IPS DF 4.7 (cell line): Measurements from ENCODE around the gene MED9.

Experiments used
- DNase-seq: peaks from one replicate; pipeline ENCODE4 v3.0.0-alpha.2; 2013; ENCODE audit warnings: low spot score; ENCODE audit errors: extremely low read depth

The MED9 gene

DNA sequence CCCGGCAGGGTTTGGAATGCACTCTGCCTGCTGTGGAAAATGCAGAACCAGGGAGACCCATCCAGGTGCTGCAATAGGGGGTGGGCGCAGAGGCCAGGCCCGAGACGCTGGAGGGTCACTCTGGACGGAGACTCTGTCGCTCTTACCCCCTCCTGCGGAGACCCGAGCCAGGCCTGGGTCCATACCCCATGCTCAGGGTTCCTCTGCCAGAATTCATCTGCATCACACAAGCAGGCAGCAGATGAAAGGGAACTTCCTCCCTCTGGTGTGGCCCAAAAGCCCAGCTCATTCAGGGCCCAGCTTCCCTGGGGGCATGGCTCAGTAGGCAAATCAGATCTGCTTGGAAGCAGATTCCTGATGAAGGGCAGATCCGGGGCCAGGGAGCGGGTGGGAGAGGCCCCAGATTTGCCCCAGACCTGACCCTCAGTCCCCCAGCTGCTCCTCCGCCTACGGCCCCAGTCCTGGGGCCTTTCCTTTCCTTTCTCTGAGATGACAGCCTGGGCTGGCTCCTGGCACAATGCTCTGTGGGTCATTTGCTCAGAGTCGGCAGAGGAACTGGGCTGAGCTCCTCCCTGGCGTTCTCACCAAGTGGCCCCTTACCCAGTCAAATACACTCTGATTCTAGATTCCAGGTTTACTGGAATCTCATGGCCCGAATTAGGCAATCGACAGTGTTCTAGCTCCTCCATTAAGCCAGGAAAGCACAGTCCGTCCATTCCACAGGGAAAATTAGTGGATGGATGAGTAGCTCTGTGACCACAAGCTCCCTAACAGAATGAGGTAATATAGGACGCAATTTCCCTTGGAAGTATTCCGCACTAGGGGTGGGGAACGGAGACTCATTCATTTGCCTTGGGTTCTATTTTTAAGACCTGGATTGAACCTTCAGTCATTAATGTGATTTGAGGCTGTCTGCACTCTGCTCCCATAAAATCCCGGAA, 38.5 kb downstream of the MED9 start:
- DNase-seq, result no peak

DNA sequence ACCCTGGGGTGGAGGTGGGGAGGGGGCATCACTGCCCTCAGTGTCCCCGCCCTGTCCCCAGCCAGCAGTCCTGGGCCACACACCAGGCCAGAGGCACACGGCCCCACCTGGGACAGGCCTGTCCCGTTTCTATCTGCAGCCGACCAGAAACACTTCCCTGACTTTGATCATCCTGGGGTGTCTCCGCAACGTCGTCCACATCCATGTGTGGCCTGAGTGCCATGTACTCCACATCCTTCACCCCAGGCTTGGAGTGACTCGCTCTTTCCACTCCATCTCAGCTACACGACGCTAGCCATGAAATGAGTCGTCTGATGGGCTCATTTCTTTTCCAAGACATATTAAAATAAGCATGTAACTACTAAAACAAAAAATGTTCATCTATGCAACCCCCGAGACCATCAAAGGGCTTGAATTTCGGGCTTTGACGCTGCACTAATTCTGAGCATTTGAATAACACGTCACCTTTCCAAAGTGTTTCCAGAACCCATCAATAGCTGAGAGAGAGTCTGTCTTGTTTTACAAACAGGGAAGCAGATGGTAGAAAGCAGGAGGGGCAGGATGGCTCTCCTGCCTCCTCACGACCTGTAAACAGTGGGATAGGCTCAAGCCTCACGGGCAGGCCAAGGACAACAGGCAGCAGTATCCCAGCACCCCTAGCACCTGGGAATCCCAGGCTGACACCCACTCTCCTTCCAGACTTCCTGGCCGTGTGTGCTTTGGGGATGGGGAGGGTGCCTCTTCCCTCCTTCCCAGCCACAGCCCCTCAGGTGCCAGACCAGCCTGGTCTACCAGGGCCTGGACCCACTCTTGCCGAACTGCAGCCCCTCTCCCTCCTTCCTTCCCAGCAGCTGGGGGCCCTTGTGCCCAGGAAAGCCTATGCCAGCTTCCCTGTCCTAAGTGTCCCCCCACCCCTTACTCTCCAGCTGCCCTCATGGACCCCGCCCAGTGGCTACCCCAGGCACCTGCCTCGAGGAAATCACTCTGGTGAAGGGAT, 39.4 kb downstream of the MED9 start:
- no peak for DNase-seq

DNA sequence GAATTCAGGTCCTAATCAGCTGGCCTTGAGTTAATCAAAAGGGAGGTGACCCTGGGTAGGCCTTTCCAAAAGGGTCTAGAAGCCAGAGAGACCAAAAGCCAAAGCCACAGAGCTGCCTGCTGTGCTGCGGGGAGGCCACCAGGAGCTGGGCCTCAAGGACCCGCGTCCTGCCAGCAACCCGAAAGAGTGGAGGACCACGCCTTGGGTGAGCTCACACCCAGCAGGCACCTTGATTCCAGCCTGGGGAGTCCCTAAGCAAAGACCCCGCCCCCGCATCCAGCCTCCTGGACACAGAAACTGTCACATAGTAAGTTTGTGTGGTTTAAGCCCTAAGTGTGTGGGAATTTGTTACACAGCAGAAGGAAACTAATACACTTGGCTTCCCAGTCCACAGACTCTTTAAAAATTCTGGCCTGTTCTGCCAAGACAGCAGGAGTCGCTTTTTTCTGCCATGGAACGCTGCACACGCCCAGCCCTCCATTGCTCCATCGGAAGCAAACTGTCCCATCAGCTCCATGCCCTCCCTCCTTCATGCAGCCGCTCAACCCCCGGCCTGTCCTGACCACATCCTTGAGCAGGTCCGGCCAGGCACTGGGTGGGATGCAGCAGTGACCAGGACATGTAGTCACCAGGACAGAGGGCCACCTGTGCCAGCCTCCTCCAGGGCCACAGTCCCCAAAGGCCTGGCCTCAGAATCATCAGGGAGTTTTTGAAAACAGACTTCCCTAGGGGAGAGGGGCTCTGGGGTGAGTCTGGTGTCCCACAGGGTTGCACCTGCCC, 40.3 kb downstream of the MED9 start:
- DNase-seq, result no peak

DNA sequence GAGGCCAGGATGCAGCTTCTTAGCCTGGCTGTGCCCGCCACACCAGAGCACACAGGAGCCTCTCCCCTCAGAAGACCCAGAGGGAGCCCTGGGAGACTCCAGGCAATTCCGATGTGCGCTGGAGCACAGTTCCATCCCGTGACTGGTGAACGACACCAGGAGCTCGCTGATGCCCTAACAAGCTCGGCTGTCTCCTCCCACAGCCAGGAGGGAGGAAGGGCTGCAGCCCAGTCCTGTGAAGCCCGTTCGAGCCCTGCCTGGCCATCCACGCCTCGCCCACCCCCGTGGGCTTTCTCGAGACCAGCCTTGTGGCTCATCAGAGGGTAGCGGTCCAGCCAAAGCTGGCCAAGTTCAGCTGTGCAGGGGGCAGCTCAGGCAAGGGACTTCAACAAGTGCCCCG, 41.2 kb downstream of the MED9 start:
- DNase-seq, result no peak

DNA sequence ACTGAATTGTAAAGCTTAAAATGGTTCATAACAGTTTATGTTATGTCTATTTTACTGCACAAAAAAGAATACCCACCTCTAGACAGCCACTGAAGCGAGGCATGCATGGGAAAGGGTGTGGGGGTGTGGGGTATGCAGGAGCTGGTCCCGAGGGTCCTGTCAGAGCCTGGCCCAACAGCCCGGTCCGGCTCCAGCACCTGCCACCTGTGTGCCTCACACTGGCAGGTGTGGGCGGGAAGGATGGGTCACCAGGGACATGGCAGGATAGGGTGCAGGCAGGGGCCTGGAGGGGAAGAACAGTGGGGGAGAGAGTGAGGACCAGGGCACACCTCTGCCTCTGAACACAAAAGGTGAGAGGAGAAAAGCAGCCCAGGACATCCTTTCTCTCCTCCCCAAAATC, 42.2 kb downstream of the MED9 start:
- no peak for DNase-seq

DNA sequence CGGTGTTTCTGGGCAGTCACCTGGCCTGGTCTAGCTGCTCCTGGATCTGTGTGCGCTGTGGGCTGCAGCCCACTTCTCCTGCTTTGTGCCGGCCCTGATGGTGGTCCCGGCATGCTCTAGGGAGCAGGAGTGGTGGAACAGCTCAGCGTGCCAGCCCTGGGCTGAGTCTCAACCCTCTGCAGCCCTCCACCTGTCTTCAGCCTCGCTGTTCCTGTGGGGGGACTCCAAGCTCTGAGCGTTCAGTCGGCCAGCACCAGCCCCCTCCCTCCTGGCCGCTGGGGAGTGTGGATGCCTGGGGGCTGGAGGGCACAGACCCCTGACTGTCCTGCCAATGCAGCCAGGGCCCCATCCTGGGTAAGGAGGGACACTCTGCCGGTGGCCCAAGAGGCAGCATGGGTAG, 43.1 kb downstream of the MED9 start:
- no peak for DNase-seq

DNA sequence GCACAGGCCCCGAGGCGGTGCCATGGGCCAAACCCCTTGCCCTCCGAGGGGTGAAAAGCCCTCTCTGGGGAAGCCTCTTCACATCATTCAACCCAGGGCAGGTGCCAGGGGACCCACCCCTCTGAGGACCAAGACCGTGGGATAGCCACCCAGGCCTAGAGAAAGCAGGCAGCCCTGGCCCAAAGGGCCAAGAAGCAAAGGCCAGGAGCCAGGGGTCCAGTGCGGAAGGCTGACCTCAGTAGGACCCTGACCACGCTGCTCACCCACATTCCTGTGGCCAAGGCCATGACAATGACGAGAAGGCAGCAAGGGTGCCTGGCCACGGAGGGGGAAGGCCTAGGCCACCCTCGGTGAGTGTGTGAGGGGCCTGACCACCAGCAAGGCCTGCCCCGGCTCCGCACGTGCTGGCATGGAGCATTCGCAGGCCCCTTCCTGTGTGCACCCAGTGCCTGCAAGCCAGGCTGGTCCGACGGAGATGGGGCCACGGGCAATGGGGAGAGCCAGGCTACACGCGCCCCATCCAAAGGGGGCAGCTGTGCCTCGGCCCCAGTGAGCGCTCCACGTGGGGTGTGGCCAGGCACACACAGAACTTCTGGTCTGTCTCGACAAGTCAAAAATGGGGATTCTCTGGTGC, 43.9 kb downstream of the MED9 start:
- no peak for DNase-seq

DNA sequence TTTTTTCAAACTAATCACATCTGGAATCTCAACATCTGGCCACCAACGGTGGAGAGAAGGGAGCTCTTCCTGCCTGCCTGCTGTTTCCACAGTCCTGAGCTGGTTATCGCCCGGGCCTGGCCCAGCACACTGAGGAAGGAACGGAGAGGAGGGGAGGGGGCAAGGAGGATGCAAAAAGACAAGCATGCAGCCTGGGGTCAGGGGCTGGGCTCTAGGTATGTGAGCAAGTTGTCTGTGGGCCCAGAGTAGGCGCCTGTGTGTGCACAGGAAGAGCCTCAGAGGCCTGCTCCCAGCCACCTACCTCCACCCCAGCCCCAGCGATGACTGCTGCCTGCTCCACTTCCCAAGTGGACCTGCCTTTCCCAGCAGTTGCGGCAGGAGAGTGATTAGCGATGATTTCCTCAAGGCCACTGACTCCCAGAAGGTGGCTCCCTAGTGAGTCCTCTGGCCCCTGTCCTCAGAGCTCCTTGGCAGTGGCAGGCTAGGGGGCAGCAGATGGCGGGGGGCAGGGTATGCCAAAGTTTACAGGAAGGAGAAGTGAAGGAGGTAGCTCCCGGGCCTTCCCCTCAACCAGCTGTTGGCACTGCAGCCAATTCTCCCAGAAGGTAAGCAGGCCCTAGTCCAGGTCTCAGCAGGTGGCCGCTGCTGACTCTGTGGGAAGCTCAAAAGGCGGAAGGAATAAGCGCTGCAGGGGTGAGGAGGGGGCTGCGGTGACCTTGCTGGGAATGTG, 46.4 kb downstream of the MED9 start:
- DNase-seq, result no peak

DNA sequence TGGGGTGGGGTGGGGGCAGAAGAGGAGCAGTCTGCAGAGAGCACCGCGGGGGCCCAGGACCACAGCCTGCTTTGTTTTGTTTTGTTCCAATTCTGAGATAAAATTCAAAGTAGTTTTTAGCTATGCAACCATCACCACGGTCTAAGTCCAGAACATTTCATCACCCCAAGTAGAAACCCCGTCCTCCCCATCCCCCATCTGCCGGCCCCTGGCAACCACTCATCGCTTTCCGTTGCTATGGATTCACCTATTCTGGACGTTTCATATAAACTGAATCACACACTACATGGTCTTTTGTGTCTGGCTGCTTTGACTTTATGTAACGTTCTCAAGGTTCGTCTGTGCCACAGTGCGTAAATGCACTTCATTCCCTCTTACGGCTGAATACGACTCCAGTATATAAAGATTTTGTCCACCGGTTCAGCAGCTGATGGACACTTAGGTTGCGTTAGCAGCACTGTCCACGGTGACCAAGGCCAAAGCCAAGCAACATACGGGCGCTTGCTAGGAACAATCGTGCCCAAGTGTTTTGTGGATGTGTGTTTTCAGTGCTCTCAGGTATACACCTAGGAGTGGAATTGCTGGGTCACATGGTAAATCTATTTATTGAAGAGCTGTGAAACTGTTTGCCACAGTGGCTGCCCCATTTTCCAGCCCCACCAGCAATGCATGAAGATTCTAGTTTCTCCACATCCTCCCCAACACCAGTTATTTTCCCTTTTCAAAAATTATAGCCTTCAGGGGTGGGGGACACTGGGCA, 47.1 kb downstream of the MED9 start:
- DNase-seq, result no peak

DNA sequence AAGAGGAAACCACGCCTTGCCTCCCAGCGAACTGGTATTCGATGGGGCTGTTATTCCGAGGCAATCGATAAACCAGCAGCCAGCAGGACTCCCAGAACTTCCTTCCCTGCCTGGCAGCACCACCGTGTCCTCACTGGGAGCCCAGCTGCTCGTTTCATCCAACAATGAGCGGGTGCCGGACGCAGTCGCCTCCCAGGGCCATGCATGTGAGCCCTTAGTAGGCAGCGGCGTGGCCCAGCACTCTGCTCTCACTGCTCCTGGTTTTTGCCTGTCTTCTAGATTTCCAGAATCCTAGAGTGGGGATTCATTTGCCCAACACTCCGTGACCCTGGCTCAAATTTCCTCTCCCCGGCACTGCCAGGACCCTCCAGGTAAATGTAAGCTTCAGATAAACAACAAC, 48.5 kb downstream of the MED9 start:
- no peak for DNase-seq

DNA sequence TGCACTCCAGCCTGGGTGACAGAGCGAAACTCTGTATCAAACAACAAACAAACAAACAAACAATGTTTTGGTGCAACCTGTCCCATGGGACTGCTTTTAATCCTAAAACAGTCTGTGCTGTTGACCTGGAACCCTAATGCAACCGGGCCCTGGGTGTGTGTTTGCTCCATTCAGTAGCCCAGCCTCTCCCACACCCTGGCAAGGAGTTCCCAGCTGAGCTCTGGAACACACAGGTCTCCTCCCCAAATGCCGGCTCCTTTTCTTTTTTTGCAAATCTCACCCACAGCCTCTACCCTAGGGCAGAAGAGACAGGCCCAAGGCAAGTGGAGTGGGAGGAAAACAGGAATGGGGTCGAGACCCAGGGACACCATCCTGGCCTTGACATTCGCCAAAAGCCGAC, 49.2 kb downstream of the MED9 start:
- no peak for DNase-seq

DNA sequence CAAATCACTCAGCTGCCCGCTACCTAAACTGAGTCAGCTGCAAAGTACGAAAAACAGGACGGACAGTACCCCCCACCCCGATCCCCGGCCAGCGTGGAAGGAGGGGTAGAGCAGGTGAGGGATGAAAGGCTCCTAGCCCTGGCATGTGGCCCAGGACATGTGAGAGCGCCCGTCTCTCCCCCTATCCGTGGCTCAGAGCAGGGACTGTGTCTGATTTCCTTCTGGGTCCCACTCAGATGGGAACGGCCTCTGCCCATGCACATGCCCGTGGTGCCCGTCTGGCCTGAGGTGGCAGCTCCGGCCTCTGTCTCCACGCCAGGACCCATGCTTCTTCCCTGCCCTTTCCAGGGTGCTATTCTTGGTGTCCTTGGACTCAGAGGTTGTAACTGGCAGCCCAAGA, 49.6 kb downstream of the MED9 start:
- no peak for DNase-seq

DNA sequence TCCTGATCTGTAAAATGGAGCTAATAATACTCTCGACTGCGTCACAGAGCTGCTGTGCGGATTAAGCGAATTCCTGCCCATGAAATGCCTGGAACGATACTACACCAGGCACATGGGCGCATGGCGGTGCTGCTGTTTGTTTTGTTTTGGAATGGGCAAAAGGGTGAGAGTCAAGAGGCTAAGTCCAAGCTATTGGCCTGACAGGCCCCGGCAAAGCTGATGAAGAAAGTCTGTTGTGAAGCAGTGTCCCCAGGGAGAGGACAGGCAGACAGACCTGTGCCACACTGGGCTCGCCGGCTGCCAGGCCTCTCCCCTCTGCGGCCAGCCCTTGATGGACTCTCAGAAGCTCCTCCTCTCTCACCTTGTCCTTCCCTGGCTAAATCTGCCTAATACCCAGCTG, 50.7 kb downstream of the MED9 start:
- DNase-seq, result no peak

DNA sequence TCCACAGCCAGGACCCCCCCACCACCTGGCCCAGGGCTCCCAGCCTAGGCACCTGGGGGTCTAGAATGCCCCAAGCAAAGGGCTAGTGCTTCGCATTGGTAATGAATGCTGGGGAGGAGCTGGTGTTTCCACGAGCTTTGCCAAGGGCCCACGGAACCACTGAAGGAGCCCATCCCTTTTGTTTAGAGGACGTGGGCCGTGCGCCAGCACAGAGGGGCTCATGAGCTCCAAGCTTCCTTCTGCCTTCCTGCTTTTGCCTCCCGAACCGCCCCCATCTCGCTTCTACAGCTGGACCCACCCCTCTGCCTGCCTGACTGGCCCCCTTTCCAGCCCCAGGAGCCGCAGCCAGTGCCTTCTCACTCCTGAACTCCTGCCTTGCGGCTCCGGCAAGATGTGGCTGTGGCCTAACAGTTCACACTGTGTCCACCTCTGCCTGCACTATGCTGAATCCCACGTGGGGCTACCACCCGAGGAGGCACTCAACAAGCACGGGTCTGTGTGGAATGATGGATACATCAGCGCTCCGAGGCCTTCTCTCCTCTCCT, 51.2 kb downstream of the MED9 start:
- DNase-seq, result no peak

DNA sequence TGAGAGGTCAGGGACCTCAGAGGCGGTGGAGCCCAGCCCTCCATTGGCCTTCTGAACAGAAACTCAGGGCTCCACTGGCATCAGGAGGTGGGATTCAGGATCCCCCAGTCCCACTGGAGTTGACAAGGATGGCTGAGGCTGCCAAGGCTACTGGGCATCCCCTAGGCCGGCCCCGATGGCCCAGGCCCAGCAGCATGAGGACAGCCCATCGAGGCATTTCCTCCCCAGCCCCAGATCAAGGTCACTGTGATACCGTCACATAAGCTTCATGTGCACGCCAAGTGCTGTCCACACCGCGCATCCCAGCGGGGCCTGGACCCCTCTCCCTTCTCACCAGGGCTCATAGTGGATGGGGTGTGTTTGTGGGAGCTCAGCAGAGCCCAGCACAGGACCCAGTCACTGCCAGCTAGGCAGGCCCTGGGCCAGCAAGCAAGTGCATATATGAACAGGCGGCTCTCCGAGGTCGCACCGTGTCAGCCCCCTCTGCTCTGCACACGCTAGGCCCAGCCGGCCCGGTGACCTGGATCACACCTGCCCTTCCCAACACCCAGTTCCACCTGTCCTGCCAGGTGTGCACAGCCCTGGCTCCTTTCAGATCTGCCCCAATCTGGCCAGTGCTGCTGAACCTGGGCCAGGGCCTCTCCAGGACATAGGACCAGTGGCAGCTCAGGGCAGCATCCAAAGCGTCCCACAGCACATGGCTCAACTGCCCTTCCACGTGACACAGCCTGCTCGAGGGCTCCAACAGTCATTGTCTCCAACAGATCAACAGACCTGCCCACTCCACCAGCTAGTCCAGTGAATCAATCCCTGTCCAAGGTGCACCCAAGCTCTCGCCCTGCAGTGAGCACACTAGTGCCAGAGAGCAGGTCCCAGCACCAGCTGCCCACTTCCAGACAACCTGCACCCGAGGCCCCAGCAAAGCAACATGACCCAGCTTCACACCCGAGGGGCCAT, 52.2 kb downstream of the MED9 start:
- no peak for DNase-seq

DNA sequence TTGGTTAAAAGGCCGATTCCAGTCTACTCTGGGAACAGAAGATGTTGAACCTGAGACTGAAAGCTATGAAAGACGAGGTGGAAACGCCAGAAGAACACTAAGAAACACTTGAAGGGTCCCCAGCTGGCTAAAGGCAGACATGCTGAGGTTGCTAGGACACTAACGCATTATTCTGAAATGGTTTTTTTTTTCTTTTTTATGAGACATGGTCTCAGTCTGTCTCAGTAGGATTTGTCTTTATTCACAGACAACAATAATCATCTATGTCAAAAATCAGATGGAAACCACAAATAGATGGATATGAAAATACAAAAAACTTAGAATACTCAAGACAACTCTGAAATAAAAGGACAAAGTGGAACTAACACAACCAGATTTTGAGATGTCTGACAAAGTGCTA, 54.4 kb downstream of the MED9 start:
- no peak for DNase-seq

DNA sequence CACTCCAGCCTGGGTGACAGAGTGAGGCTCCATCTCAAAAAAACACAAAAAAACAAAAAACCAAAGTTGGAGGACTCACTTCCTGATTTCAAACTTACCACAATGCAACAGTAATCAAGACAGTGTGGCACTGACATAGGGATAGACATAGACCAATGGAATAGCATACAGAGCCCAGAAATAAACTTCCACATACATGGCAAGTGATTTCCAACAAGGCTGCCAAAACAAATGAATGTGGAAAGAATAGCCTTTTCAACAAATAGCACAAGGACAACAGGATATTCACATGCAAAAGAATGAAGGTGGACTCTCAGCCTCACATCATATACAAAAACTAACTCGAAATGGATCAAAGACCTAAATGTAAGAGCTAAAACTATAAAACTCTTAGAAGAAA, 56.2 kb downstream of the MED9 start:
- DNase-seq, result no peak

DNA sequence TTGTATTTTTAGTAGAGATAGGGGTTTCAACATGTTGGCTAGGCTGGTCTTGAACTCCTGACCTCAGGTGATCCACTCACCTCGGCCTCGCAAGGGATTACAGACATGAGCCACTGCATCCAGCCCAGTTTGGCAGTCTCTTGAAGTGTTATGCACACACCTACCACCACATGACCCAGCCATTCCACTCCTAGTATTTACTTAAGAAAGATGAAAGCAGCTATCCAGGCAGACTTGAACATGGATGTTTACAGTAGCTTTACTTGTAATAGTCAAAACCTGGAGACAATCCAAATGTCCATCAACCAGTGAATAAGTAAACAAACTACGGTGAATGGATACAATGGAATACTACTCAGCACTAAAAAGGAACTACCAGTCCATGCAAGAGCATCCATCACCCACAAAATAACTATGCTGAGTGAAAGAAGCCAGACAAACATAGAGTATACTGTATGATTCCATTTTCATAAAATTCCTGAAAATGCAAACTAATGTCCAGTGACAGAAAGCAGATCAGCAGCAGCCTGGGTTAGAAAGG, 57.2 kb downstream of the MED9 start:
- DNase-seq, result no peak
